ENCODE results near the gene DDC. TPM values are rescaled to one million over a fixed set of nuclear protein-coding genes. Genes with fewer than 3 reads are reported as not detected.

DDC gene
- total and polyA plus RNA-seq, 2 donors (not counting 3 experiments of a cell fraction or from before 2014, with no cell fraction given) = not detected

GRCh38 chr7:50467817-50468610 lies 97.2 kb downstream of the DDC start:
- no peak overlapping the region for H3K4me3 ChIP-seq (replicated peaks in 1 of 3; ENCODE audit: insufficient read depth in 1 of 3, low read depth in 1 of 3, low read length in 3 of 3)
- ChIA-PET CTCF (interaction anchor here (0.5 to 6.9 kb wide), 35 partner anchors 10 to 694 kb away, joined by 3 to 117 read pairs (median 4); no protein-coding TSS in a partner anchor), POLR2A (interaction anchor here (0.7 kb wide), 1 partner anchor 49 kb away, joined by 4 read pairs; no protein-coding TSS in a partner anchor)
- intact Hi-C loops (cut with micrococcal nuclease) (loop anchor here (1.0 to 5.0 kb wide), 10 partner anchors 29 to 694 kb away; no protein-coding TSS in a partner anchor), dilution Hi-C loops (cut with MboI; ENCODE audit: extremely low pct_ligation_motif_present, low sequenced_read_pairs) (no loop called here)
- H4K20me1 ChIP-seq (replicated peaks; ENCODE audit: control insufficient read depth, extremely low read depth, insufficient read depth, low read length) = no peaks in the 10 kb centered on the region
- TF ChIP-seq MAX (IDR thresholded peaks at IDR 0.05; ENCODE audit: insufficient read depth, insufficient read length) = peak; percentile 94
- TF ChIP-seq CTCF (IDR thresholded peaks at IDR 0.05; ENCODE audit: extremely low read depth in 1 of 2, insufficient read depth in 1 of 2, low read depth in 1 of 2, low read length in 2 of 2) = peak; percentile 82 to 90
- no peak for TF ChIP-seq FOS (IDR thresholded peaks at IDR 0.05; ENCODE audit: borderline replicate concordance, insufficient read depth, low read length)
- TF ChIP-seq GATA2 (IDR thresholded peaks at IDR 0.05; ENCODE audit: insufficient read depth, insufficient read length, low read depth, low read length) = no peak
- no peak for TF ChIP-seq JUN (IDR thresholded peaks at IDR 0.05; ENCODE audit: borderline replicate concordance, insufficient read depth, insufficient read length, low read depth)
- no peak for TF ChIP-seq EZH2 (IDR thresholded peaks at IDR 0.05; ENCODE audit: borderline replicate concordance, low read depth, low read length, severe bottlenecking)
- TF ChIP-seq MYC (IDR thresholded peaks at IDR 0.05; ENCODE audit: low read depth, low read length) = peak; percentile 76
- TF ChIP-seq POLR2A (IDR thresholded peaks at IDR 0.05; ENCODE audit: low read depth, low read length) = no peak
- peak; percentile 22 for TF ChIP-seq POLR2AphosphoS5 (IDR thresholded peaks at IDR 0.05; ENCODE audit: insufficient read depth, low read depth, low read length)
- no peaks in the 10 kb centered on the region for H3K79me2 ChIP-seq (ENCODE audit: control insufficient read depth, insufficient read depth, low read length)
- H3K27me3 ChIP-seq (ENCODE audit: control insufficient read depth in 2 of 2, insufficient read depth in 2 of 2, low read length in 2 of 2) = no peaks in the 10 kb centered on the region
- peak overlapping the region; percentile 94 for H2AFZ ChIP-seq (ENCODE audit: low read depth, low read length)
- no peak overlapping the region for H3K27ac ChIP-seq (ENCODE audit: insufficient read depth, low read depth, low read length)
- H3K9me3 ChIP-seq (replicated peaks; ENCODE audit: control insufficient read depth, insufficient read depth, low read length) = no peaks in the 10 kb centered on the region
- H3K9ac ChIP-seq (replicated peaks; ENCODE audit: extremely low read depth, insufficient read depth, low read length) = no peak overlapping the region
- DNase-seq (ENCODE audit: low read depth, low spot score) = peak; percentile 80
- no peaks in the 10 kb centered on the region for H3K9me1 ChIP-seq (replicated peaks; ENCODE audit: control insufficient read depth, extremely low read depth, insufficient read depth, low read length)
- peaks cover 4% of the 10 kb centered on the region for H3K4me1 ChIP-seq (ENCODE audit: control insufficient read depth, extremely low read depth, insufficient read depth, low read length)
- peak overlapping the region; percentile 65 for H3K4me2 ChIP-seq (ENCODE audit: insufficient read depth, low read length)
- no peaks in the 10 kb centered on the region for H3K36me3 ChIP-seq (ENCODE audit: control insufficient read depth in 2 of 2, extremely low read depth in 1 of 2, insufficient read depth in 2 of 2, low read length in 2 of 2)
- FAIRE-seq = peak; percentile 96
- no TSS peak for BruUV-seq (replicated peaks)
